GM12878 (cell line): ENCODE data around the gene CLDN19. TPM values are rescaled to one million over a fixed set of nuclear protein-coding genes. Genes with fewer than 3 reads are reported as not detected.
A peak's percentile ranks its signal among the peaks of the same experiment; 100 is the strongest.

Experiments
- ATAC-seq: fragments of 200-7000 bp; cut with Tn5 transposase; 3 replicates; pipeline ENCODE4 v1.9.1; 2020; ENCODE audit warnings: mild to moderate bottlenecking, moderate library complexity
- BruUV-seq: library from RNA; stranded (reverse); fragments of 400-500 nt; replicated peaks from 2 replicates; lab custom pipeline; 2021; lab: Mats Ljungman, UMichigan
- CTCF ChIA-PET: fragments of 300-600 bp; sonication (Branson Sonifier 250); formaldehyde crosslinking; extraction: SDS; loops from one replicate; lab custom pipeline; 2021; ENCODE audit warnings: inconsistent platforms; lab: Yijun Ruan, JAX
- POLR2A ChIA-PET: fragments of 350-600 bp; formaldehyde crosslinking; extraction: SDS; loops from one replicate; lab custom pipeline; 2021; ENCODE audit warnings: inconsistent platforms; lab: Charles Lee
- RAD21 ChIA-PET: fragments of 300-600 bp; sonication (Branson Sonifier 250); formaldehyde crosslinking; loops from one replicate; lab custom pipeline; 2023; ENCODE audit warnings: antibody characterized with exemption; ENCODE audit not compliant: unreplicated experiment; lab: Charles Lee
- SMC1A ChIA-PET: fragments of 300-600 bp; sonication (Branson Sonifier 250); formaldehyde crosslinking; loops from one replicate; lab custom pipeline; 2023; ENCODE audit not compliant: unreplicated experiment, uncharacterized antibody; lab: Charles Lee
- DNase-seq: peaks from one replicate; pipeline ENCODE4 v3.0.0-alpha.2; 2011; ENCODE audit warnings: low read depth, low spot score
- FAIRE-seq: peaks from 3 replicates; lab custom pipeline; 2011; peaks lifted over from hg19 to GRCh38; lab: Jason Lieb, UNC
- H2AFZ ChIP-seq: 2 replicates; pipeline ENCODE4 v1.6.0; 2011; ENCODE audit warnings: low read depth, low read length, control low read depth; ENCODE audit not compliant: control insufficient read depth
- H3K27ac ChIP-seq: 2 replicates; pipeline ENCODE4 v1.5.1; 2011; ENCODE audit warnings: control low read depth; ENCODE audit not compliant: control insufficient read depth, insufficient read depth
- H3K27me3 ChIP-seq, 2 experiments: replicated peaks in 1 of 2; 2 replicates each; pipeline versions ENCODE4 v1.6.0 to v1.6.1; 2011; ENCODE audit warnings: low read length in 1 of 2; ENCODE audit not compliant: control insufficient read depth in 2 of 2, insufficient read depth in 2 of 2
- H3K36me3 ChIP-seq, 2 experiments: 2 replicates each; pipeline ENCODE4 v1.5.1; 2011; ENCODE audit warnings: low read length in 1 of 2; ENCODE audit not compliant: control insufficient read depth in 2 of 2, insufficient read depth in 2 of 2
- H3K4me1 ChIP-seq: 2 replicates; pipeline ENCODE4 v1.6.1; 2011; ENCODE audit warnings: mild to moderate bottlenecking, low read length, moderate library complexity, mixed read lengths; ENCODE audit not compliant: control insufficient read depth, insufficient read depth
- H3K4me2 ChIP-seq: 2 replicates; pipeline ENCODE4 v1.6.0; 2011; ENCODE audit warnings: control low read depth; ENCODE audit not compliant: control insufficient read depth, insufficient read depth
- H3K4me3 ChIP-seq: fragments of 200-600 bp; sonication (generic); 2 replicates; pipeline ENCODE4 v1.5.1; 2016
- H3K79me2 ChIP-seq: 2 replicates; pipeline ENCODE4 v1.6.0; 2011; ENCODE audit warnings: low read length; ENCODE audit not compliant: control insufficient read depth, insufficient read depth
- H3K9ac ChIP-seq: 2 replicates; pipeline ENCODE4 v1.8.0; 2011; ENCODE audit warnings: low read length, control low read depth, mixed read lengths; ENCODE audit not compliant: control insufficient read depth, insufficient read depth
- H3K9me3 ChIP-seq: replicated peaks from 3 replicates; pipeline ENCODE4 v1.5.1; 2011; ENCODE audit warnings: mild to moderate bottlenecking, low read length; ENCODE audit not compliant: control insufficient read depth, insufficient read depth
- H4K20me1 ChIP-seq: 2 replicates; pipeline ENCODE4 v1.6.0; 2011; ENCODE audit not compliant: control insufficient read depth, insufficient read depth
- BMI1 ChIP-seq: fragments of 450-650 bp; IDR thresholded peaks from 2 replicates; pipeline ENCODE4 v1.6.1; 2016; ENCODE audit warnings: mild to moderate bottlenecking, moderate library complexity, borderline replicate concordance
- FOS ChIP-seq: IDR thresholded peaks from 3 replicates; pipeline ENCODE4 v1.6.1; 2011; ENCODE audit warnings: borderline replicate concordance; ENCODE audit not compliant: insufficient read length; ENCODE audit errors: extremely low read depth
- MAX ChIP-seq: IDR thresholded peaks from 2 replicates; pipeline ENCODE4 v1.6.1; 2012; ENCODE audit warnings: low read depth, low read length, improper control_type of control experiment
- PML ChIP-seq: IDR thresholded peaks from 2 replicates; pipeline ENCODE4 v1.6.1; 2012; ENCODE audit warnings: low read length, inconsistent platforms
- POLR2AphosphoS2 ChIP-seq: IDR thresholded peaks from 2 replicates; pipeline ENCODE4 v1.6.1; 2011; ENCODE audit warnings: low read depth, mild to moderate bottlenecking, low read length, improper control_type of control experiment, moderate library complexity
- POLR2AphosphoS5 ChIP-seq: IDR thresholded peaks from 2 replicates; pipeline ENCODE4 v1.6.1; 2011; ENCODE audit warnings: mild to moderate bottlenecking, low read length, inconsistent platforms
- SP1 ChIP-seq: IDR thresholded peaks from one replicate; pipeline ENCODE4 v1.6.1; 2011; ENCODE audit warnings: low read depth, low read length
- ZBTB40 ChIP-seq: fragments of 450-650 bp; IDR thresholded peaks from 2 replicates; pipeline ENCODE4 v1.6.1; 2016; ENCODE audit warnings: mild to moderate bottlenecking, moderate library complexity, borderline replicate concordance
- ZNF24 ChIP-seq: fragments of 450-650 bp; IDR thresholded peaks from 2 replicates; pipeline ENCODE4 v1.6.1; 2017; ENCODE audit warnings: antibody characterized with exemption, mild to moderate bottlenecking
- WGBS: methylation state at CpG from one replicate; pipeline ENCODE4 v1.1.6; 2016; ENCODE audit warnings: low lambda C conversion rate; ENCODE audit not compliant: insufficient replicate concordance, insufficient coverage; ENCODE audit errors: missing lambda C conversion rate; 5-methylcytosine and 5-hydroxymethylcytosine counted together
- in situ Hi-C: fragments of 300-500 bp; cut with MboI; formaldehyde crosslinking; loops from 9 replicates; pipeline ENCODE4 v1.14.3; 2018; ENCODE audit warnings: mixed read lengths
- intact Hi-C: fragments of 100-400 bp; cut with micrococcal nuclease; formaldehyde crosslinking; loops from one replicate; pipeline ENCODE4 v1.14.2; 2022; ENCODE audit not compliant: unreplicated experiment
- polyA plus RNA-seq, 11 experiments: library from polyadenylated mRNA; depleted of rRNA in 4 of 11; unstranded in 6 of 11; stranded (reverse) in 5 of 11; fragments of >200 nt; fragmentation: Nextera tagmentation in 4 of 11; fragmentation: Illumina TruSeq in 1 of 11; extraction: Ambion mirVana in 4 of 11; extraction: Trizol in 1 of 11; gene quantifications; 1 replicate in 1 of 11; 2 replicates in 10 of 11; pipeline versions ENCODE4 v1.2.1 to v1.2.3, GENCODE V29; 2011 to 2016; ENCODE audit warnings: inconsistent platforms in 2 of 11, missing spikeins in 2 of 11, low read depth in 1 of 11
- total RNA-seq, 4 experiments: library from RNA; depleted of rRNA in 3 of 4; stranded (reverse); fragments of >200 nt in 3 of 4; fragmentation: Illumina TruSeq in 1 of 4; extraction: Trizol in 1 of 4; gene quantifications; 2 replicates each; pipeline versions ENCODE4 v1.2.1 to v1.2.3, GENCODE V29; 2013 to 2021

CLDN19 gene
- total and polyA plus RNA-seq, 10 of the 15 experiments (the other 5 are each of a cell fraction or from before 2014, with no cell fraction given): not detected

- no peaks in the 10 kb centered on the region for H4K20me1 ChIP-seq
- ChIA-PET CTCF (interaction anchor here (0.6 to 3.5 kb wide), 4 partner anchors 8 to 310 kb away, joined by 3 to 21 read pairs (median 8); partner anchors contain the start of gene ZNF691), POLR2A (interaction anchor here (1.0 to 3.8 kb wide), 5 partner anchors 13 to 885 kb away, joined by 3 to 53 read pairs (median 19); partner anchors contain the start of genes ERMAP, KDM4A, YBX1 and ZNF691), SMC1A (interaction anchor here (1.5 to 2.3 kb wide), 3 partner anchors 9 to 82 kb away, joined by 3 to 12 read pairs (median 11); partner anchors contain the start of gene YBX1), RAD21 (interaction anchor here (0.6 to 2.7 kb wide), 10 partner anchors 35 to 308 kb away, joined by 3 to 20 read pairs (median 6); partner anchors contain the start of genes ERMAP, SVBP, YBX1 and ZNF691)
- no peak overlapping the region for H3K27ac ChIP-seq
- FAIRE-seq: no peak
- peaks cover 0 to under 1% of the 10 kb centered on the region in 2 experiments; a peak in 1 of 4 replicates for H3K36me3 ChIP-seq
- intact Hi-C loops: loop anchor here (5.0 kb wide), 2 partner anchors 82 to 83 kb away; partner anchors contain the start of genes YBX1 and ZNF691
- H3K9me3 ChIP-seq: no peaks in the 10 kb centered on the region
- H3K4me2 ChIP-seq: peak overlapping the region; percentile 76
- no peak for ATAC-seq
- peak overlapping the region; percentile 84 for H3K9ac ChIP-seq
- H3K4me1 ChIP-seq: peaks cover 4% of the 10 kb centered on the region; the same call in 1 of the 2 replicates
- no TSS peak for BruUV-seq
- no peak for DNase-seq
- 100% methylated on average over 7 of the region's 7 CpGs for WGBS
- H3K79me2 ChIP-seq: peaks cover 55% of the 10 kb centered on the region
- H2AFZ ChIP-seq: no peak overlapping the region
- peak overlapping the region; percentile 95 for H3K4me3 ChIP-seq
- in situ Hi-C loops: no loop called here
- H3K27me3 ChIP-seq: no peaks in the 10 kb centered on the region
- TF ChIP-seq SP1: no peak
- no peak for TF ChIP-seq MAX
- TF ChIP-seq ZBTB40: no peak
- no peak for TF ChIP-seq ZNF24
- no peak for TF ChIP-seq FOS
- TF ChIP-seq POLR2AphosphoS2: no peak
- TF ChIP-seq POLR2AphosphoS5: no peak
- TF ChIP-seq BMI1: no peak
- no peak for TF ChIP-seq PML
- TF ChIP-seq, all 136 proteins: peak for 0
Measured at GRCh38 chr1:42765269-42765668, 25.2 kb upstream of the CLDN19 start.
